HuH-7.5 (cell line): ENCODE results near the gene RLBP1.
"Not testable (repeated sequence)": the region's sequence is repeated elsewhere in the genome, so short reads cannot be mapped to it uniquely, and the experiment has no call there.

Experiments used
- DNase-seq: peaks from one replicate; pipeline ENCODE4 v3.0.0; 2011; ENCODE audit warnings: low spot score

The RLBP1 gene

DNA sequence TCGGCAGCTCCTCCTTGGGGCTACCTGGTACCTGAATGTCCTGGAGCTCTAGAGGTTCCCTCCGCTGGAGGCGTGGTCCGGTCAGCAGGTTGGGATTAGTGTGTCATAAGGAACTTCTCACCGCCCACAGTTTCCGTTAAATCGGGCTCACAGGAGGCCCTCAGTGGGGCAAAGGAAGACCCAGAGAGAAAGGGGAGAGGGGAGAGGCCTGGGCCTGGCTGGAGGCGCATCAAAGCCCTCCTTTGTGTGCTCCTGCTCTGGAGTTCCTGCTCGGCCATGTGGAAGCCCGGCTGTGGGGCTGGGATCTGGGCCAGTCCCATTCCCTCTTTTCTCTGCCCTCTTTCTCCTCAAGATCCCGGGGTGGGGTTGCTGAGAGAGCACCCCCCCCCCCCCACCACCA is at the start of gene RLBP1:
Gene RLBP1 (minus strand): TSS at position 37 of the 400 bp plus-strand sequence. CDS start 2,604 bp downstream, outside the sequence.
- no peak for DNase-seq

DNA sequence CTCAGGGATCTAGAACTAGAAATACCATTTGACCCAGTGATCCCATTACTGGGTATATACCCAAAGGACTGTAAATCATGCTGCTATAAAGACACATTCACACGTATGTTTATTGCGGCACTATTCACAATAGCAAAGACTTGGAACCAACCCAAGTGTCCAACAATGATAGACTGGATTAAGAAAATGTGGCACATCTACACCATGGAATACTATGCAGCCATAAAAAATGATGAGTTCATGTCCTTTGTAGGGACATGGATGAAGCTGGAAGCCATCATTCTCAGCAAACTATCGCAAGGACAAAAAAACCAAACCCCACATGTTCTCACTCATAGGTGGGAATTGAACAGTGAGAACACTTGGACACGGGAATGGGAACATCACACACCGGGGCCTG is 28.8 kb upstream of the RLBP1 start:
- not testable (repeated sequence) for DNase-seq

DNA sequence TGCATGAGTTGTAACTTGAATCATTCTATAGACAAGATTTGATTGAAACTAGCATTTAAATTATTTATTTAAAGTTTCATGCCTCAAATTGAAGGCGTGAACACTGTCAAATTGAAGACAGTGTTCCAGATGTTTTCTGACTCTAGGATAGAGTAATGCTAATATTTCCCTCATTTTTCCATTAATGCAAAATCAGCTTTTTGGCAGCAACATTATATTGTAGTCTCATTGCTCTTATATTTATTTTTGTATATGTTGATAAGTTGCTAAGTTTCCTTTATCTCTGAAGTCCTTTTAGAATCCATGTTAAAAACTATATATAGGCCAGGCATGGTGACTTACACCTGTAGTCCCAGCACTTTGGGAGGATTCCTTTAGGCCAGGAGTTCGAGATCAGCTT is 27.2 kb upstream of the RLBP1 start:
- DNase-seq, result no peak

DNA sequence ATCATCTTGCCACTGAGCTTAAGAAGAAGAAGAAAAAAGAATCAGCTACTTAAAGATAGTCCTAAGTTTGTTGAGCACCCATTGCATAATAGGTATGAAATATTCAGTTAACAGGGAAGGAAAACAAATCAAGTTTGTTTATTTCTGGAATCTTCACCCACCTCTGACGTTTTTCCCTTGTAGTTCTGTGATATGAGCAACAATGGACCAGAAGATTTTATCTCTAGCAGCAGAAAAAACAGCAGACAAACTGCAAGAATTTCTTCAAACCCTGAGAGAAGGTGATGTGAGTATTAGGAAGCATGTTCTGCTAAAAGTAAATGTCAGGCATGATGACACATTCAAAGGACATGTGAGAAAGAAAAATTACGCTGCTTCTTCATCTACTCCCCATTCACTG is 26.1 kb upstream of the RLBP1 start:
- DNase-seq, result no peak

DNA sequence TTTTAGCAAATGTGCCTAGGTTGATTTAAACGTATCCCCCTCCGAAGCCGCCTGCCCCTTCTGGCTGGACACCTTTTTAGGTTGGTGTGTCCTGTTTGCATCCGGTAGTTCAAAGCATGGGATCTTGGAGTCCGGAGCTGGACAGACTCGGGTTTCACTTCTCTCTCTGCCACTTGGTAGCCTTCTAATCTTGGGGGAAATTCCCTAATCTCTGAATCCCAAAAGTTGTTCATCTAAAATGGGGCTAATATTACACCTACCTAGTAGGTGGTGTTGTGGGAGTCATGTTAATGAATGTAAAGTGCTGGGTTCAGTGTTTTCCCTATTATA is 23.2 kb upstream of the RLBP1 start:
- peak; percentile 39 for DNase-seq

DNA sequence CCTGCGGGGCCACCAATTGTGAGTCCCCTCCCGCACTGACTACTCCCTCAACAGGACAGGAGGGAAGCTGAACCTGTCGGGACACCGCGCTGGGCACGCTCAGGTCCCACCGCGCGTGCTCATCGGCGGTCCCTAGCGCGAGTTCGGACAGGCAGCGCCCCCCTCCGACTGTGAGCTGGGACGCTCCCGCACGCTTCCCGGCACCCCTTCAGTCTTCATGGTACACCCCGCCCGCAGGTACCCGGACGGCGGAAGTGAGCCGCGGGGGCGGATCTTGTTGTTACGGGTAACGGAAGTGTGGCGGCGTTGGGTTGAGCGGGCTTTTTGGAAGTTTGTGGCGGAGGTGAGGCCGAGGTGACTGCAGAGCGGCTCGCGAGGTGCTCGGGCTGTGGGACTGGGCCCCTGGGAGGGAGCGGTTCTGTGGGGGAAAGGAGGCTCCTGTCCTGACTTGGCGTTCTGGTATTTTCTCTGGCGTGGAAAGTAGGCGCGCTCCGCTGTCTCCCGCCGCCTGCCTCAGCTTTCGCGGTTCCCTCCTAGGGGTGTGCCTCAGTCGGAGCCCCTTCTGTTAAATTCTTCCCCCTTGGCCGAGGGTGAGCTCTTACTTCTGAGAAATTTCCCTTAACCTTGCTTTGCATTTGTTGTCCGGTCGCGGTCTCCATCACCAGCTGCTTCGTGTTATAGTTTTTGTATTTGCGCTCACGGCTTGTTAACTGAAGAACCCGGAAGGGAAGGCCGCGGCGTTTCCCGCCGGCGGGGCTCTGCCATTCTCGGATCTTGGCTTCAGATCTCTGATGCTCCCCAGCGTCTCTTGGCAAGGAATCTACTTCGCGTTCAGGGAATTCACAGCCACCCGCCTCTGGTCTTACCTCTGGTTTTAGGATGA is 22.6 kb upstream of the RLBP1 start, which contains the start of gene FANCI:
Gene FANCI (plus strand): TSS at position 289 of the 883 bp plus-strand sequence. CDS start 3,669 bp downstream, outside the sequence.
- peak; percentile 88 for DNase-seq

DNA sequence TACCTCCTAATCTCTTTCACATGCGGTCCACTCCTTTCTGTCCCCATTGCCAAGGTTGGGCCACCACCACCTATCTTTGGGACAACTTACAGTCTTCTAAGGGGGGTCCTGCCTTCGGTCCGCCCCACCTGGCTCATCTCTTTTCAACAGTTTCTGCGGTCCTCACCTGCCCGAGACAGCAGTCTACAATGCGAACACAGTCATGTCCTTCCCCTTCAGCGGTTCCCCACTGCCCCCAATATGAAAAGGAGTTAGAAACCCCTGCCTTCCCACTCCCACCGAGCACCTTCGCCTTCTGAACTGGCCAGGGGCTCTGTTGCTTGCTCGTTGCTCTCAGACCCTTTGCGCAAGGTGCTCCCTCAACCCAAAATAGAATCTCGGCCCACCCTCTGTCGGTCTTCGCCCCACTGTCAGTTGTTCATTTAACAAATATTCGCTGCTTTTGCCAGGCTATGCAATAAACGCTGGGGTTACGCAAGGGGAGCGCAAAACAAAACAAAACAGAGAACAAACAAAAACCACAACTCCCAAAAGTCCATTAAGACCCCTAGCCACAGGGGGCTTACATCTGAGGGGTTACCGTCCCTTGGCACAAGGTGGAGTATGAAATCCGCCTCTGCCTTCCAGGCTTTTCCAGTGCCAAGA is 21.8 kb upstream of the RLBP1 start:
- DNase-seq, result no peak

DNA sequence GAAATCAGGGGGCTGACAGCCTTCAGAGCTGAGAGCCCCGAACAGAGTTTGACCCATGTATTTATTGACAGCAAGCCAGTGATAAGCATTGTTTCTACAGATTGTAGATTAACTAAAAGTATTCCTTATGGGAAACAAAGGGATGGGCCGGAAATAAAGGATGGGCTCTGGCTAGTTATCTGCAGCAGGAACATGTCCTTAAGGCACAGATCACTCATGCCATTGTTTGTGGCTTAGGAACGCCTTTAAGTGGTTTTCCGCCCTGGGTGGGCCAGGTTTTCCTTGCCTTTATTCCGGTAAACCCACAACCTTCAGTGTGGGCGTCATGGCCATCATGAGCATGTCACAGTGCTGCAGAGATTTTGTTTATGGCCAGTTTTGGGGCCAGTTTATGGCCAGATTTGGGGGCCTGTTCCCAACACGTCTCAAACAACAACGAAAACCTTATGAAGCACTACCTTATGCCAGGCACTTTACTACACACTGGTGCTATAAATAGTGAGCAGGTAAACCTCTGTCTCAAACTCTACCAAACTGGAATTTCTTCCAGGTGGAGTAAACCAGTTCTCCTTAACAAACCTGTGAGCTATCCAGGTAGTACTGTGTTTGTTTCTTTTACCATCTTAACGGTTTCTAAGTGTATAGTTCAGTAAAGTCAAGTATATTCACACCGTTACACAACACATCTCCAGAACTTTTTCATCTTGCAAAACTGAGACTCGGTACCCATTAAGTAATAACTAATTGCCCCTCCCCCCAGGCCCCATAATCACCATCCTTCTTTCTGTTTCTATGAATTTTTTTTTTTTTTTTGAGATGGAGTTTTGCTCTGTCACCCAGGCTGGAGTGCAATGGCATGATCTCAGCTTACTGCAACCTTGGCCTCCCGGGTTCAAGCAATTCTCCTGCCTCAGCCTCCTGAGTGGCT is 18.8 kb upstream of the RLBP1 start:
- DNase-seq, result not testable (repeated sequence)

DNA sequence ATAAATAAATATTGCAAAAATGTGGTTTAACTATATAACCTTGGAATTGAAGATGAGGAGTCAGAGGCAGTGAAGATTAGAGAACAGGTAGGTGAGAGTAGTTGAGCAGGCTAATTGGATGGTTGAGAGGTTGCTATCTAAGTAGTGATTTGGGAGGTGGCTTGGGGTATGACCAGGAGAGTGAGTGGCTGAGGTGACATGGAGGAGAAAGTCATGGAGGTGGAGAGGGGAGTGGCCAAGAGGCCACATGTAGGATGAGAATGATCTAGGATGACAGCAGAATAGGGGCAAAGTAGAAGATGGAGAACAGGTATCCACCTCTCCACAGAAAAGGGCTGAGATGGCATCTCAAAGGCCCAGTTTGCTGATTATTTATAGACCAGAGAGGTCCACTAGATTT is 10.5 kb upstream of the RLBP1 start:
- no peak for DNase-seq

DNA sequence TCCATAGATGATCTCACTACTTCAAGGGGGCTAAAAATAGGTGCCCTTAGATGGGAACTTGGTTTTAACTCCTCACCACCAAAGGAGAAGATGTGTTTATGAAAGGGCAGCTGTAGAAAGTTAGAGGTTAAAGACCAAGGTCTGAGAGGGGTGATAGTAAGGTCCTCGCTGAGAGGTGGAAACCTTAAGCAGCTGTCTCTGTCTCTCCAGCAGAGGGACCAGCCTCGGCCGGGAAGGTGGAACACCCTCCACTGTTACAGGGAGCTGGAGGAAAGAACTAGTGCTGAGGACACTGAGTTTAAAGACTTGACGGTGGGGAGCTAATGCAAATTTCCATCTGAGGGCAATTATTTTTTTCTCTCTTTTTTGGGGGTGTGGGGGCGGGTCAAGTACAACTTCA is 8.9 kb upstream of the RLBP1 start:
- no peak for DNase-seq

DNA sequence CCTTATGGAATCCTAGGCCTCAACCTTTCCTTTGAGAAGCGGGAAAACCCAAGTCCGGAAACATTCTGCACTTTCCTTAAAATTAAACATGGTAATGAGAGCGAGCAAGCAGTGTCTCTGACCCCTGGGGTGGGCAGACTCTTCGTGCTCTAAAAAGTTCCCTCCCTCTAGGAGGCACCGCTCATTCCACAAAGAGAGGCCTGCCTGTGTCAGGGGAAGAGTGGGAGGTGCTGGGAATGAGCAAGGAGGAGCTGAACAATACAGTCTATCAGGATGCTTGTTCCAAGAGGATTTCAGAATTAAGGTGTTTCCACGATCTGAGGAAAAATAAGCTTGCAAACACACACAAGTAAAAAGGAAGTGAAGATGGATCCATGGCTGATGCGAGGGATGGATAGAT is 6.0 kb upstream of the RLBP1 start:
- DNase-seq, result no peak

DNA sequence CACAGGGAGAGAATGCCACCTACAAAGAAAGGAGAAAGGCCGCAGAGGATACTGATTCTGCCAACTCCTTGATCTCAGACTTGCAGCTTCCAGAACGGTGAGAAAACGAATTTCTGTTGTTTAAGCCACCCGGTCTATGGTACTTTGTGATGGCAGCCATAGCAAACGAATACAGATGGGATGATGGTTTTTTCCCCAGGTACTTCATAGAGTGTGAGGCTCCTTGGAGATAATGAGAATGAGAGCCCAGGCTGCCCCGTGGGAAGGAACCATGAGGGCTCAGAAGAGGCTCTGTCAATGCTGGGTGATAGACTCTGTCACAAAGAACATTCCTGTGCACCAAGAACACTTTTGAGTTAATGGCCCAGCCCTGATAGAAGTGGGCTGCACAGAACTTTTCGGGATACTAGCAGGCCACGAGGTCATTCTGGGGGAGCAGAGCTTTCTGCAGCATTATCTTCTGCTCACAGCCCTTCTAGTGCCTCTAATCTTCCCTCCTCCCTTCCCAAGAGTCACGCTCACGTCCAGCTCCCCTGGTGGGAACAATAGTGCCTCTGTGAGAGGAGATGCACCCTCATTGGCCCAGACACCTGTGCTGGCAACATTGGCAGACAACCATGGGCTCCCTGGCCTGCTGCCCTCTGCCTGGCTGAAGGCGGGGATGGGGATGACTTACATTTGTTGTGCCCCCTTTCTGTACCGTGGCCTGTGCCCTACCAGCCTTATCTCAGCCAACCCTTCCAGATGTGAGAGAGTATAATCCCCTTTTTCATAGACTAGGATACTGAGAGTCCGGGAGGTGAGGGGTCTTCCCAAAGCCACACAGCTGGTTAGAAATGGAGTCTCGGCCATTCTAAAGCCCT is 5.2 kb upstream of the RLBP1 start:
- no peak for DNase-seq

DNA sequence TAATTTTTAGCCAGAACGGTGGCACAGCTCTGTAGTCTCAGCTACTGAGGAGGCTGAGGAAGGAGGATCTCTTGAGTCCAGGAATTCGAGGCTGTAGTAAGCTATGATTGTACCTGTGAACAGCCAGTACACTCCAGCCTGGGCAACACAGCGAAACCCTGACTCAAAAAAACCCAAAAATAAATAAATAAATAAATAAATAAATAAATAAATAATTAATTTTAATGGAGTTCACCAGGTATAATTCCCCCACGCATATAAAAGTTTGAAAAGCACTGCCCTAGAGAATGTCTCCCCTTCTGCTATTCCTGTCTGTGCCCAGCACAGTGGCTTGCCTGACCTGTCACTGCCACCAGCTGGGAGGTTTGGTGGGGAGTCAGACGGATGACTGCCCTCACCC is 4.2 kb upstream of the RLBP1 start:
- no peak for DNase-seq

DNA sequence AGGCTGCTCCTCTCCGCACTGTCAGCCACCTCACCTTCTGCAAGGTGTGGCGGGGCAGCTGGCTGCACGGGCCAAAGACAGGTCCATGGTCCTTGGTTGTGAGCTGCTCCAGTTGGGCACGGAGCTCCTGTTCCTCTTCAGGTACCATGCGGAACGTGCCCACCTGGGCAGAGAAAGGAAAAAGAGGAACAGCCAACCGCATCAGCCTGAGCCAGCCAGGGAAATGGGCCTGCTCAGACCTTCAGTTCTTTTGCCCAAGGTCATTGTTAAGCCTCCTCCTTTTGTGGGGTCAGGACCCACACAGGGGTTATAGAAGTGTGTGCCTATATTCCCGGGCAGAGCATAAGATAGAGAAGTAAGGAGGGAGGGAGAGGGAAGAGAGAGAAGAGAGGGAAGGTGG is 2.8 kb downstream of the RLBP1 start:
- DNase-seq, result no peak

DNA sequence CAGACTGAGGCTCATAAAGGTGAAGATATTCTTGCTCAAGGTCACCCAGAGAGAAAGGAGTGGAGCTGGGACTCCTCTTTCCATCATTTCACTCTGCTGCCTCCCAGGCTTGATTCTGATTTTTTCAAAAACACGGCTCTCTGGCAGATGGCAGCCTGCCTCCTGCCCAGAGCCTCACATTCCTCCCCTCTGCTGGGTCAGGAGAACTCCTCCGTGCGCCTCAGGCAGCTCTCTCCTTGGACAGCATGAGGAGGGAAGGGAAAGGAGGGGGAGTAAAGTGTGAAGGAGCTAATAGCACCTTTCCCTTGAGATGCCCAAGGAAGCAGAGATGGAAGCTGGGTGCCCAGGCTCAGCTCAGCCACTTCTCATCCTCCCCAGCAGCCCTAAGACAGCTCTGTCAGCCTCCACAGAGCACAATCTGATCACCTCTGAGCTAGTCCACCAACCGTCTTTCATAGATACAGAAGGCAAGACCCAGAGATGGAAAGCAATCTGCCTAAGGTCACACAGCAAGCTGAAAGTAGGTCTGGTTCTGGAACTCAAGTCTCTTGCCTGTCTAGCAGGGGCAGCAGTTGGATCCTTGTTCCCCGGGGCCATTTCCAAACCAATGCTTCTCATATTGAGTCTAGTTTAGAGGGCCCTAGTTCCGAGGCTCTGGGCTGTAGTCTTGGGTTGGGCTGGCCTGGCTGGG is 3.5 kb downstream of the RLBP1 start:
- no peak for DNase-seq

DNA sequence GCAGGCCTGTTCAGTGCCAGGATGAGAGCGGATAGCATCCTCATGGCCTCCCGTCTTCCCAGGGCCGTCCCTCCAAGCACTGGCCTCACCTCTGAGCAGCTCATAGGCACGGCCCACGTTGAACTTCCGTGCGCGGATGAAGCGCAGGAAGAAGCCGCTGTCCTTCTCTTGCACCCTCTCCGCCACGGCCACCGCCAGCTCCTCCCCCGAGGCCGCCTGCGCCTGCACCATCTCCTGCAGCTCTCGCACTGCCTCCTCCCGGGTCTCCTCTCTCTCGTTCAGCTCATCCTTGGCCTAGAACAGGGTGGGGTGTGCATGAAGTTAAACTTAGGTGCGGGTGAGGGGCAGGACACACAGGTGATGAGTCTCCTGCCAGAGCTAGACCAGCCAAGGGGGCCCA is 4.3 kb downstream of the RLBP1 start:
- DNase-seq, result no peak

DNA sequence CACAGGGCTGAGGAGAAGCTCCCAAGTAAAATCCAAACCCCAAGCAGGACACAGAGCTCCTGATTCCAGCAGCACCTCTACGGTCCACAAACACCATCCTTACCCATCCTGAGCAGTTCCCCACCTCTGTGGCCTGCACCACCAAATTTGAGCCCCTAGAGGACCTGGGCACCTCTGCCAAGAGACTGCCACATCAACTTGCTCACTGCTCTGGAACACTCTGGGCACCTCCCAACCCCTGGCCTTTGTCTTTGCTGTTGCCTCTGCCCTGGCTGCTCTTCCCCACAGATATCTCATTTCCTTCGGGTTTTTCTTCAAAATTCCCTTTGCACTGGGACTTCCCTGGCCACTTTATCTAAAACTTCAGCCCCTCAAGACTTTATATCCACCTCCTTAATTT is 5.8 kb downstream of the RLBP1 start:
- DNase-seq, result no peak

DNA sequence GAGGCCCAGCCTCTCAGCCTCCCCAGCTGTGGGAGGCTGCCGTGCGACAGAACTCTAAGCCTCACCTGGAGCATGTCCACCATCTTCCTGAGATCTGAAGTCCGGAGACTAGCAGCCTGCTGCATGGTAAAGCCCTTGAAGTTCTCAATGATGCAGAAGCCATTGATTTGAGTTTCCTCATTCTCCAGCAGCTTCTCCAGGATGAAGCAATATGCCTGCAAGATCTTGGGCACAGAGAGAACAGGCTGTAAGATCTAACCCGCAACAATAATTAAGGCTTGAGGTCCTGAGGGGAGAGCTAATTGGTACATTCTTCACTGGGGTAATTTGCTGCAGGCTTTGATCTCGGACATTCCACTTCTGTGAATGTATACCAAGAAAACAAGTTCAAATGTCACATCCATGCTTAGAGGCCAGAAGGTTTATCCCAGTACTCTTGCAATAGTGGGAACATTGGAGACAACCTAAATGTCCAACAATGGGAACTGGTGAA is 9.7 kb downstream of the RLBP1 start:
- DNase-seq, result no peak

DNA sequence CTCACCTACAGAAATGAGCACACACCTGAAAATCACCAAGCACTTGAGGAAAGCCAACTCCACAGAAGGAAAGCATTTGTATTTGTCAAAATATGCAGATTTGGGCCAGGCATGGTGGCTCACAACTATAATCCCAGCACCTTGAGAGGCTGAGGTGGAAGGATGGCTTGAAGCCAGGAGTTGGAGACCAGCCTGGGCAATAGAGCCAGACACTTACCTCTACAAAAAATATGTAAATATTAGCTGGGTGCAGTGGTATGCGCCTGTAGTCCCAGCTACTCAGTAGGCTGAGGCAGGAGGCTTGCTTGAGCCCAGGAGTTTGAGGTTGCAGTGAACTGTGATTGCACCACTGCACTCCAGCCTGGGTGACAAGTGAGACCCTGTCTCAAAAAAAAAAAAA is 12.3 kb downstream of the RLBP1 start:
- DNase-seq, result no peak

DNA sequence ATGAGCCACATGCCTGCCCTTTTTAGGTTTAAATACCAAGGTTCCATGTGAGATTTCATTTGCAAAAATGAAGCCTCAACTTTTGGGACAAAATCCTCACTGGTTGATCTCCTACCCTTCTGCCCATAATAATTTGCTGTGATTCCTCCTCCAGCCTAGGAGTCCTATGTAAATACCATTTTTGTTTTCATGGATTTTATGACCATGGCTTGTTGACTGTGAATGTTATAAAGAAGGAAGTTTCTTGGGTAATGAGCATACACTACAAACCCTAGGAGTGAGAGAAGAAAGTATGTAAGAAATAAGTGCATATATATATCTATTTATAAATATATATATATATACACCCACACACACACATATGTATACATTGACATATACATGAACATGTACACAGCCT is 13.1 kb downstream of the RLBP1 start:
- no peak for DNase-seq

DNA sequence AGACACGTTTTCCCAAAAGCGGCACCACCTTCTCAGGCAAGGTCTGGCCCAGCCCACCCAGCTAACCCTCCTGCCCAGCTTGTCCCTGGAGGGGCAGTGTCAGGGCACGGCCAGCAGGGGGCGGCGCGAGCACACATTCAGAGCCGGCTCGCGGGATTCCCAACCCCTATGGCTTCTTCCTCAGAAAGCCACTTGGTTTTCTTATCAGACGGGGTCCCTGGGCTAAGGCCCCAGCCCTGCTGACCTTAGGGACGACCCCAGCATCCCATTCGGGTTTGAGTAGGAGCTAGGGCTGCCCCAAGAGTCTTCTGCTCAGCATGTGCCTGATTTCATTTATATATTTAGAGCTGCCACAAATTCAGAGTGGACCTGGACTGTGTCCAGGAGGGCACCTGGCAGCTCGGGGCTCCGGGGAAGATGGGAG is 14.5 kb downstream of the RLBP1 start:
- peak; percentile 95 for DNase-seq
